ENCODE data around the gene HAS3.
"Not testable (repeated sequence)": the region's sequence is repeated elsewhere in the genome, so short reads cannot be mapped to it uniquely, and the experiment has no call there.

HAS3 gene

GRCh38 chr16:69105501-69106361 lies at the start of gene HAS3:
Gene HAS3 (plus strand): TSS chr16:69105653. CDS start chr16:69109396, 3,743 bp downstream.
- peak; percentile 29 for DNase-seq

GRCh38 chr16:69055980-69056379 lies 49.5 kb upstream of the HAS3 start:
- DNase-seq = no peak

GRCh38 chr16:69056421-69056820 lies 49.0 kb upstream of the HAS3 start:
- no peak for DNase-seq

GRCh38 chr16:69057400-69058378 lies 47.8 kb upstream of the HAS3 start:
- DNase-seq = no peak

- DNase-seq = not testable (repeated sequence)
Observed at GRCh38 chr16:69063491-69063890, 42.0 kb upstream of the HAS3 start.

GRCh38 chr16:69064124-69064763 lies 41.2 kb upstream of the HAS3 start:
- no peak for DNase-seq

- no peak for DNase-seq
Observed at GRCh38 chr16:69064764-69065313, 40.6 kb upstream of the HAS3 start.

- DNase-seq = no peak
Observed at GRCh38 chr16:69069504-69069903, 35.9 kb upstream of the HAS3 start.

- DNase-seq = no peak
Observed at GRCh38 chr16:69071036-69071435, 34.4 kb upstream of the HAS3 start.

GRCh38 chr16:69072640-69072974 lies 32.8 kb upstream of the HAS3 start:
- DNase-seq = no peak

GRCh38 chr16:69073181-69073702 lies 32.2 kb upstream of the HAS3 start:
- DNase-seq = no peak

- DNase-seq = no peak
Observed at GRCh38 chr16:69077251-69077650, 28.2 kb upstream of the HAS3 start.

- no peak for DNase-seq
Observed at GRCh38 chr16:69078073-69078472, 27.4 kb upstream of the HAS3 start.

- no peak for DNase-seq
Observed at GRCh38 chr16:69079697-69080096, 25.8 kb upstream of the HAS3 start.

GRCh38 chr16:69083306-69083941 lies 22.0 kb upstream of the HAS3 start:
- no peak for DNase-seq

GRCh38 chr16:69084289-69084688 lies 21.2 kb upstream of the HAS3 start:
- DNase-seq = no peak

GRCh38 chr16:69085032-69085695 lies 20.3 kb upstream of the HAS3 start:
- DNase-seq = no peak

GRCh38 chr16:69087161-69087581 lies 18.3 kb upstream of the HAS3 start:
- no peak for DNase-seq

GRCh38 chr16:69088684-69089083 lies 16.8 kb upstream of the HAS3 start:
- no peak for DNase-seq

GRCh38 chr16:69089091-69089910 lies 16.2 kb upstream of the HAS3 start:
- peak; percentile 9 for DNase-seq

GRCh38 chr16:69093974-69094373 lies 11.5 kb upstream of the HAS3 start:
- DNase-seq = no peak
